ENCODE results near the gene SLIT3. TPM values are rescaled to one million over a fixed set of nuclear protein-coding genes. Genes with fewer than 3 reads are reported as not detected.

The SLIT3 gene
- total and polyA plus RNA-seq, 10 of the 15 experiments (the other 5 are each of a cell fraction or from before 2014, with no cell fraction given) = 0.05 TPM; not detected in 9

DNA sequence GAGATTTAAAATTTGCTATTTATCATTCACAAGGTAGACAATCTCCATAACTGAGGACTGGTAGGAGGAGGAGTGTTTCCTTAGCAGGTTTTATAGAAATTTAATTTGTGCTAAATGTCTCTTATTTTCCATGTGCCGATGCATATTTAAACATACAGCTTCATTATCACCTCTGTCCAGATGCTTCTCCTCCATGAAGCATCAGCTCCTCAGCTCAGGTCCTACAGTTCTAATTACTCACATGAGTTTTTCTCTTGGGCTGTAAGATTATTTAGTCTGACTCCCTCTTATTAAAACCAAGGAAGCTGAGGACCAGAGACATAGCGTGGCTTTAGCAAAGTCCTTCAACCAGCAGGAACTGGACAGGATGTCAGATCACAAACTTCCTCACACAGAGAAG lies 421.6 kb downstream of the SLIT3 start:
- Histone ChIP-seq H4K20me1 (ENCODE audit: control insufficient read depth, insufficient read depth) (no peaks in the 10 kb centered on the region), H3K9ac (ENCODE audit: control insufficient read depth, insufficient read depth, low read length) (no peak overlapping the region), H3K9me3 (replicated peaks; ENCODE audit: control insufficient read depth, insufficient read depth, low read length) (no peaks in the 10 kb centered on the region), H3K79me2 (ENCODE audit: control insufficient read depth, insufficient read depth, low read length) (no peaks in the 10 kb centered on the region), H2AFZ (ENCODE audit: control insufficient read depth, low read depth, low read length) (peak overlapping the region; percentile 15; the same call in 1 of the 2 replicates), H3K4me2 (ENCODE audit: control insufficient read depth, insufficient read depth) (0 out of 2 replicates have a peak overlapping the region, but pooled peaks have one; percentile 62), H3K4me1 (ENCODE audit: control insufficient read depth, insufficient read depth, low read length) (peaks cover 5% of the 10 kb centered on the region), H3K27me3 (replicated peaks in 1 of 2; ENCODE audit: control insufficient read depth in 2 of 2, insufficient read depth in 2 of 2, low read length in 1 of 2) (no peaks in the 10 kb centered on the region; a peak in 1 of 4 replicates), H3K27ac (ENCODE audit: control insufficient read depth, insufficient read depth) (no peak overlapping the region), H3K36me3 (ENCODE audit: control insufficient read depth in 2 of 2, insufficient read depth in 2 of 2, low read length in 1 of 2) (no peaks in the 10 kb centered on the region), H3K4me3 (no peak overlapping the region)
- SMC1A ChIA-PET (ENCODE audit: uncharacterized antibody, unreplicated experiment) = interaction anchor here (1.1 kb wide), 1 partner anchor 9 kb away, joined by 4 read pairs; no protein-coding TSS in a partner anchor
- POLR2A ChIA-PET = interaction anchor here (0.6 kb wide), 1 partner anchor 528 kb away, joined by 4 read pairs; no protein-coding TSS in a partner anchor
- RAD21 ChIA-PET (ENCODE audit: unreplicated experiment) = no interaction called here
- 50% methylated on average over 2 of the region's 2 CpGs for WGBS (ENCODE audit: insufficient coverage, insufficient replicate concordance, low lambda C conversion rate, missing lambda C conversion rate)
- no peak; the same call in 2 of the 3 replicates for ATAC-seq
- intact Hi-C loops (cut with micrococcal nuclease; ENCODE audit: unreplicated experiment) (no loop called here), in situ Hi-C loops (cut with MboI) (no loop called here)
- TF ChIP-seq HDAC2 (IDR thresholded peaks at IDR 0.05) (no peak), IRF4 (IDR thresholded peaks at IDR 0.05; ENCODE audit: low read depth, low read length) (no peak), IRF3 (IDR thresholded peaks at IDR 0.05) (no peak), ZNF274 (IDR thresholded peaks at IDR 0.05; ENCODE audit: insufficient read depth, insufficient read length) (no peak)
- no TSS peak for BruUV-seq (replicated peaks)
- CTCF ChIA-PET = interaction anchor here (1.0 kb wide), 1 partner anchor 136 kb away, joined by 3 read pairs; no protein-coding TSS in a partner anchor
- no peak for FAIRE-seq
- no peak for DNase-seq (ENCODE audit: low read depth, low spot score)

- no peaks in the 10 kb centered on the region for H3K9me3 ChIP-seq (replicated peaks; ENCODE audit: control insufficient read depth, insufficient read depth, low read length)
- RAD21 ChIA-PET (ENCODE audit: unreplicated experiment) = no interaction called here
- no peak overlapping the region for H3K4me3 ChIP-seq
Measured at GRCh38 chr5:168878135-168878745, 422.7 kb downstream of the SLIT3 start.

More at GRCh38 chr5:168878135-168878745, 422.7 kb downstream of the SLIT3 start:
- ATAC-seq (no peak), FAIRE-seq (no peak), DNase-seq (ENCODE audit: low read depth, low spot score) (no peak)
- Histone ChIP-seq H3K79me2 (ENCODE audit: control insufficient read depth, insufficient read depth, low read length) (no peaks in the 10 kb centered on the region), H3K27ac (ENCODE audit: control insufficient read depth, insufficient read depth) (no peak overlapping the region), H2AFZ (ENCODE audit: control insufficient read depth, low read depth, low read length) (no peak overlapping the region), H4K20me1 (ENCODE audit: control insufficient read depth, insufficient read depth) (no peaks in the 10 kb centered on the region), H3K36me3 (ENCODE audit: control insufficient read depth in 2 of 2, insufficient read depth in 2 of 2, low read length in 1 of 2) (no peaks in the 10 kb centered on the region), H3K27me3 (replicated peaks in 1 of 2; ENCODE audit: control insufficient read depth in 2 of 2, insufficient read depth in 2 of 2, low read length in 1 of 2) (no peaks in the 10 kb centered on the region; a peak in 1 of 4 replicates), H3K4me2 (ENCODE audit: control insufficient read depth, insufficient read depth) (no peak overlapping the region), H3K4me1 (ENCODE audit: control insufficient read depth, insufficient read depth, low read length) (peaks cover 5% of the 10 kb centered on the region), H3K9ac (ENCODE audit: control insufficient read depth, insufficient read depth, low read length) (no peak overlapping the region)
- TF ChIP-seq RB1 (IDR thresholded peaks at IDR 0.05; ENCODE audit: borderline replicate concordance) = no peak
- TF ChIP-seq IRF4 (IDR thresholded peaks at IDR 0.05; ENCODE audit: low read depth, low read length) = no peak
- TF ChIP-seq YBX1 (IDR thresholded peaks at IDR 0.05) = no peak
- TF ChIP-seq SP1 (IDR thresholded peaks at IDR 0.05; ENCODE audit: low read depth, low read length) = no peak
- no peak for TF ChIP-seq NFIC (IDR thresholded peaks at IDR 0.05; ENCODE audit: low read depth, low read length)
- ChIA-PET SMC1A (ENCODE audit: uncharacterized antibody, unreplicated experiment) (no interaction called here), CTCF (interaction anchor here (0.6 kb wide), 1 partner anchor 297 kb away, joined by 3 read pairs; no protein-coding TSS in a partner anchor), POLR2A (no interaction called here)
- intact Hi-C loops (cut with micrococcal nuclease; ENCODE audit: unreplicated experiment) (no loop called here), in situ Hi-C loops (cut with MboI) (no loop called here)
- no TSS peak for BruUV-seq (replicated peaks)
- 72% methylated on average over 10 of the region's 10 CpGs for WGBS (ENCODE audit: insufficient coverage, insufficient replicate concordance, low lambda C conversion rate, missing lambda C conversion rate)
